HCT116 (cell line): ENCODE results near the gene AGBL3. TPM values are rescaled to one million over a fixed set of nuclear protein-coding genes. Genes with fewer than 3 reads are reported as not detected.

Experiments
- ATAC-seq: fragments of 200-7000 bp; cut with Tn5 transposase; 2 replicates; pipeline ENCODE4 v1.9.1; 2020; ENCODE audit warnings: mild to moderate bottlenecking, moderate library complexity
- BruUV-seq: library from RNA; stranded (reverse); fragments of 400-500 nt; replicated peaks from 2 replicates; lab custom pipeline; 2021; lab: Mats Ljungman, UMichigan
- CTCF ChIA-PET: fragments of 300-600 bp; sonication (Branson Sonifier 250); formaldehyde crosslinking; loops from one replicate; lab custom pipeline; 2021; ENCODE audit warnings: antibody characterized with exemption; lab: Charles Lee
- POLR2A ChIA-PET: fragments of 300-600, 350-600 bp; sonication (Branson Sonifier 250); formaldehyde crosslinking; loops from one replicate; lab custom pipeline; 2021; ENCODE audit warnings: antibody characterized with exemption; lab: Charles Lee
- RAD21 ChIA-PET, 2 experiments: fragments of 300-600 bp; sonication (Branson Sonifier 250); formaldehyde crosslinking; loops; one replicate each; lab custom pipeline; 2023; ENCODE audit warnings: low total read pairs in 2 of 2; ENCODE audit not compliant: uncharacterized antibody in 2 of 2, unreplicated experiment in 2 of 2, low non-redundant PET in 1 of 2; lab: Charles Lee
- DNase-seq: peaks from one replicate; pipeline ENCODE4 v3.0.0-alpha.2; 2010; ENCODE audit warnings: low read depth, low spot score
- H2AFZ ChIP-seq: fragments of 200-600 bp; shearing (Covaris generic), sonication (generic); 2 replicates; pipeline ENCODE4 v1.6.1; 2017; ENCODE audit warnings: low read depth, mixed run types, mixed read lengths, antibody characterized with exemption, low read length; ENCODE audit not compliant: poor library complexity, severe bottlenecking
- H3K27ac ChIP-seq: 2 replicates; pipeline ENCODE4 v1.5.1; 2012; ENCODE audit warnings: low read depth, low read length
- H3K27me3 ChIP-seq: fragments of 200-600 bp; sonication (generic); 2 replicates; pipeline ENCODE4 v1.6.1; 2016; ENCODE audit warnings: mixed run types, low read length, mixed read lengths; ENCODE audit not compliant: insufficient read depth
- H3K36me3 ChIP-seq, 2 experiments: fragments of 200-500 bp in 1 of 2; fragments of 200-600 bp in 1 of 2; sonication (Bioruptor generic) in 1 of 2; sonication (generic) in 1 of 2; 2 replicates each; pipeline versions ENCODE4 v1.5.1 to v1.6.1; 2014 to 2016; ENCODE audit warnings: low read length in 2 of 2, inconsistent platforms in 1 of 2, mixed read lengths in 1 of 2, mixed run types in 1 of 2; ENCODE audit not compliant: insufficient read depth in 2 of 2, control insufficient read depth in 1 of 2
- H3K4me1 ChIP-seq, 2 experiments: fragments of 200-600 bp in 1 of 2; sonication (generic) in 1 of 2; 2 replicates each; pipeline versions ENCODE4 v1.5.1 to v1.6.1; 2012 to 2017; ENCODE audit warnings: low read length in 2 of 2, inconsistent platforms in 1 of 2, mild to moderate bottlenecking in 1 of 2, mixed read lengths in 1 of 2, mixed run types in 1 of 2, moderate library complexity in 1 of 2; ENCODE audit not compliant: insufficient read depth in 2 of 2, control insufficient read depth in 1 of 2
- H3K4me2 ChIP-seq: fragments of 200-600 bp; sonication (generic); 2 replicates; pipeline ENCODE4 v1.6.1; 2017; ENCODE audit warnings: mixed run types, low read length, mixed read lengths
- H3K4me3 ChIP-seq, 2 experiments: fragments of 200-600 bp in 1 of 2; sonication (generic) in 1 of 2; replicated peaks in 1 of 2; 2 replicates each; pipeline ENCODE4 v1.5.1; 2011 to 2016; ENCODE audit warnings: low read length in 2 of 2, control low read depth in 1 of 2, low read depth in 1 of 2, mild to moderate bottlenecking in 1 of 2, mixed read lengths in 1 of 2, mixed run types in 1 of 2
- H3K79me2 ChIP-seq: fragments of 200-600 bp; sonication (generic); 2 replicates; pipeline ENCODE4 v1.6.1; 2017; ENCODE audit warnings: mild to moderate bottlenecking, mixed run types, low read length, moderate library complexity, mixed read lengths; ENCODE audit not compliant: insufficient read depth
- H3K9ac ChIP-seq: fragments of 200-600 bp; sonication (generic); 2 replicates; pipeline ENCODE4 v1.6.1; 2016; ENCODE audit warnings: low read length, mixed read lengths
- H3K9me2 ChIP-seq: fragments of 200-600 bp; sonication (generic), shearing (Covaris generic); 2 replicates; pipeline ENCODE4 v1.6.1; 2017; ENCODE audit warnings: mixed run types, mild to moderate bottlenecking, moderate library complexity; ENCODE audit not compliant: insufficient read depth
- H3K9me3 ChIP-seq, 2 experiments: fragments of 200-500 bp in 1 of 2; fragments of 200-600 bp in 1 of 2; sonication (Bioruptor generic) in 1 of 2; sonication (generic) in 1 of 2; 2 replicates each; pipeline ENCODE4 v1.6.1; 2014 to 2017; ENCODE audit warnings: low read length in 2 of 2, mixed read lengths in 2 of 2, inconsistent platforms in 1 of 2, low read depth in 1 of 2, mild to moderate bottlenecking in 1 of 2, mixed run types in 1 of 2, moderate library complexity in 1 of 2; ENCODE audit not compliant: control insufficient read depth in 1 of 2, insufficient read depth in 1 of 2
- H4K20me1 ChIP-seq: fragments of 200-600 bp; sonication (generic), shearing (Covaris generic); 2 replicates; pipeline ENCODE4 v1.6.1; 2017; ENCODE audit warnings: mixed run types, mild to moderate bottlenecking, moderate library complexity; ENCODE audit not compliant: insufficient read depth
- CEBPB ChIP-seq: IDR thresholded peaks from 2 replicates; pipeline ENCODE4 v1.6.1; 2012; ENCODE audit warnings: low read depth
- EGR1 ChIP-seq: IDR thresholded peaks from 2 replicates; pipeline ENCODE4 v1.6.1; 2012; ENCODE audit warnings: low read depth
- ELF1 ChIP-seq: IDR thresholded peaks from 2 replicates; pipeline ENCODE4 v1.6.1; 2012; ENCODE audit warnings: low read depth, borderline replicate concordance
- EZH2 ChIP-seq: fragments of 200-600 bp; sonication (generic); IDR thresholded peaks from 2 replicates; pipeline ENCODE4 v1.6.1; 2017; ENCODE audit warnings: antibody characterized with exemption, mixed run types
- EZH2phosphoT487 ChIP-seq: fragments of 200-600 bp; IDR thresholded peaks from 2 replicates; pipeline ENCODE4 v1.6.1; 2018; ENCODE audit warnings: antibody characterized with exemption, borderline replicate concordance
- JUND ChIP-seq: IDR thresholded peaks from 2 replicates; pipeline ENCODE4 v1.6.1; 2012
- POLR2A ChIP-seq: IDR thresholded peaks from 2 replicates; pipeline ENCODE4 v1.7.0; 2011; ENCODE audit warnings: borderline replicate concordance; ENCODE audit not compliant: insufficient read depth, insufficient read length; ENCODE audit errors: extremely low read depth
- RAD21 ChIP-seq: IDR thresholded peaks from 2 replicates; pipeline ENCODE4 v1.6.1; 2012; ENCODE audit warnings: low read depth, mild to moderate bottlenecking
- REST ChIP-seq: IDR thresholded peaks from 2 replicates; pipeline ENCODE4 v1.6.1; 2012; ENCODE audit warnings: low read depth
- SIN3A ChIP-seq: IDR thresholded peaks from 2 replicates; pipeline ENCODE4 v1.6.1; 2012; ENCODE audit warnings: low read depth
- SP1 ChIP-seq: IDR thresholded peaks from 2 replicates; pipeline ENCODE4 v1.6.1; 2012; ENCODE audit warnings: low read depth
- TCF7L2 ChIP-seq: IDR thresholded peaks from 2 replicates; pipeline ENCODE4 v1.7.0; 2011; ENCODE audit warnings: borderline replicate concordance, inconsistent platforms; ENCODE audit not compliant: insufficient read depth, insufficient read length; ENCODE audit errors: extremely low read depth
- YY1 ChIP-seq: IDR thresholded peaks from 2 replicates; pipeline ENCODE4 v1.6.1; 2011; ENCODE audit warnings: low read length, low read depth, moderate library complexity, mild to moderate bottlenecking; ENCODE audit not compliant: insufficient replicate concordance; ENCODE audit errors: extremely low read depth
- ZBTB33 ChIP-seq: IDR thresholded peaks from 2 replicates; pipeline ENCODE4 v1.6.1; 2011; ENCODE audit warnings: mild to moderate bottlenecking, low read length, moderate library complexity; ENCODE audit not compliant: insufficient replicate concordance; ENCODE audit errors: extremely low read depth
- ZFX ChIP-seq: fragments of 450-650 bp; IDR thresholded peaks from 2 replicates; pipeline ENCODE4 v1.6.1; 2017
- ZNF274 ChIP-seq: fragments of 200-500 bp; sonication (Bioruptor generic); IDR thresholded peaks from 2 replicates; pipeline ENCODE4 v1.6.1; 2014; ENCODE audit warnings: mild to moderate bottlenecking, low read depth, low read length, inconsistent platforms
- intact Hi-C: fragments of 100-400 bp; cut with micrococcal nuclease; formaldehyde crosslinking; loops from 2 replicates; pipeline ENCODE4 v1.10.0; 2022
- total RNA-seq: library from RNA; stranded (reverse); gene quantifications from one replicate; pipeline ENCODE4 v1.2.1, GENCODE V29; 2021; ENCODE audit not compliant: unreplicated experiment
- TF ChIP-seq, protein P1 (sequence below): IDR thresholded peaks from 2 replicates; pipeline ENCODE4 v1.6.1; 2012
- TF ChIP-seq, protein P2 (sequence below), 3 experiments: fragments of 200-600 bp in 1 of 3; sonication (generic) in 1 of 3; IDR thresholded peaks in 2 of 3; conservative IDR thresholded peaks in 1 of 3; 2 replicates each; pipeline ENCODE4 v1.5.1; 2012 to 2017; ENCODE audit warnings: low read depth in 2 of 3, low read length in 2 of 3, antibody characterized with exemption in 1 of 3, borderline replicate concordance in 1 of 3, control low read depth in 1 of 3, mild to moderate bottlenecking in 1 of 3, mixed read lengths in 1 of 3, mixed run types in 1 of 3, moderate library complexity in 1 of 3; ENCODE audit not compliant: insufficient read depth in 1 of 3

Gene AGBL3
- total RNA-seq, 1 experiment from 2014 or later = 1.9 TPM

DNA sequence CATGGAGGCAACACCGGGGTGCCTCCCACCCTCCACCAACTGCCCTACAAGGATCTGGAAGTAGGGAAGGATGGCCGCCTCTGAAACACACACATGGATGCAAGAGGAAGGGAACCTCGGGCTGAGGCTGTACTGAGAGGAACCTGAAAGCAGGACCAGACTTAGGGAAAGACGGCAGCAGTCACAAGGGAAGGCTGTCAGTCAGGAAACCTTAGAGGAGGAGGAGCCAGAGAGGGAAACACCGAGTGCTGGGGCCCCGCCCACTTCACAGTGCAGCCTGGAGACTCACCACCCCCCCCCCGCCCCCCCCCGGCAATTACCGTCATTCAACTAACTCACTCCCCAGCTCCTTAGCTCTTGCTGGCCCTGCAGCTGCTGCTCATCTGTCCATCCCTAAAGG, 181.7 kb downstream of the AGBL3 start:
- Histone ChIP-seq H2AFZ (no peak overlapping the region), H3K79me2 (peaks cover 29% of the 10 kb centered on the region), H3K9me2 (no peaks in the 10 kb centered on the region), H3K4me2 (no peak overlapping the region), H3K4me1 (peaks cover 0 to 18% of the 10 kb centered on the region in 2 experiments; a peak in 2 of 4 replicates), H3K27me3 (no peaks in the 10 kb centered on the region), H3K36me3 (peaks cover 7 to 40% of the 10 kb centered on the region in 2 experiments; a peak in 2 of 4 replicates), H3K9me3 (no peaks in the 10 kb centered on the region), H3K4me3 (no peak overlapping the region), H3K27ac (no peak overlapping the region), H4K20me1 (peaks cover 3% of the 10 kb centered on the region; the same call in 1 of the 2 replicates), H3K9ac (no peak overlapping the region)
- intact Hi-C loops = loop anchor here (10.0 kb wide), 2 partner anchors 273 to 473 kb away; no protein-coding TSS in a partner anchor
- POLR2A ChIA-PET = no interaction called here
- CTCF ChIA-PET = no interaction called here
- DNase-seq (no peak), ATAC-seq (no peak)
- BruUV-seq = no TSS peak
- TF ChIP-seq EZH2phosphoT487 (no peak), CEBPB (no peak), ZBTB33 (no peak), ZFX (no peak), EZH2 (no peak), SP1 (no peak), REST (no peak), TCF7L2 (no peak), SIN3A (no peak), YY1 (no peak), POLR2A (no peak), RAD21 (no peak), ZNF274 (no peak), EGR1 (no peak), ELF1 (no peak), JUND (no peak)
- TF ChIP-seq, protein P1, sequence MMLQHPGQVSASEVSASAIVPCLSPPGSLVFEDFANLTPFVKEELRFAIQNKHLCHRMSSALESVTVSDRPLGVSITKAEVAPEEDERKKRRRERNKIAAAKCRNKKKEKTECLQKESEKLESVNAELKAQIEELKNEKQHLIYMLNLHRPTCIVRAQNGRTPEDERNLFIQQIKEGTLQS = no peak
- TF ChIP-seq, protein P2, sequence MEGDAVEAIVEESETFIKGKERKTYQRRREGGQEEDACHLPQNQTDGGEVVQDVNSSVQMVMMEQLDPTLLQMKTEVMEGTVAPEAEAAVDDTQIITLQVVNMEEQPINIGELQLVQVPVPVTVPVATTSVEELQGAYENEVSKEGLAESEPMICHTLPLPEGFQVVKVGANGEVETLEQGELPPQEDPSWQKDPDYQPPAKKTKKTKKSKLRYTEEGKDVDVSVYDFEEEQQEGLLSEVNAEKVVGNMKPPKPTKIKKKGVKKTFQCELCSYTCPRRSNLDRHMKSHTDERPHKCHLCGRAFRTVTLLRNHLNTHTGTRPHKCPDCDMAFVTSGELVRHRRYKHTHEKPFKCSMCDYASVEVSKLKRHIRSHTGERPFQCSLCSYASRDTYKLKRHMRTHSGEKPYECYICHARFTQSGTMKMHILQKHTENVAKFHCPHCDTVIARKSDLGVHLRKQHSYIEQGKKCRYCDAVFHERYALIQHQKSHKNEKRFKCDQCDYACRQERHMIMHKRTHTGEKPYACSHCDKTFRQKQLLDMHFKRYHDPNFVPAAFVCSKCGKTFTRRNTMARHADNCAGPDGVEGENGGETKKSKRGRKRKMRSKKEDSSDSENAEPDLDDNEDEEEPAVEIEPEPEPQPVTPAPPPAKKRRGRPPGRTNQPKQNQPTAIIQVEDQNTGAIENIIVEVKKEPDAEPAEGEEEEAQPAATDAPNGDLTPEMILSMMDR (IDR thresholded peaks at IDR 0.05 in 2 of 3, conservative IDR thresholded peaks at IDR 0.05 in 1 of 3; ENCODE audit: borderline replicate concordance in 1 of 3, insufficient read depth in 1 of 3, low read depth in 2 of 3, low read length in 2 of 3) = no peak
- RAD21 ChIA-PET = no interaction called here
